PC-9 (cell line): Measurements from ENCODE around the gene SCNM1.

Experiments used
- EZH2 ChIP-seq: fragments of 200-600 bp; sonication (generic); IDR thresholded peaks from 2 replicates; pipeline ENCODE4 v1.8.0; 2017; ENCODE audit warnings: antibody characterized with exemption, low read depth
- TF ChIP-seq, protein P1 (sequence below): fragments of 200-600 bp; sonication (generic); conservative IDR thresholded peaks from 2 replicates; pipeline ENCODE4 v1.6.1; 2017; ENCODE audit warnings: mixed run types, antibody characterized with exemption, mild to moderate bottlenecking, moderate library complexity

DNA sequence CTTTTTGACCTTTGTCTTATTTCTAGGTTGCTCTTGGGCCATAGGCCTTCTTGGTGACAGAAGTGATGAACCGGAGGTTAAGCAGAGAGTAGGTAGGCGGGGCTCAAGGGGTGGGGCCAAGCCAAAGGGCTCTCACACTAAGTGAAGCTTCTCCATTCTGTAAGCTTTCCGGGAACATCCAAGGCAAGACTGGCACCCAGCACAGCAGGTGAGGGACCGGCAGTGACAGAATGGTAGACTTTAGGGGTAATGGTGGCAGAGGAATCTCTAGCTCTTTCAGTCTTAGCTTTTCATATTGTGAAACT, 9.5 kb upstream of the SCNM1 start, which contains the start of gene TNFAIP8L2:
- TF ChIP-seq, protein P1, sequence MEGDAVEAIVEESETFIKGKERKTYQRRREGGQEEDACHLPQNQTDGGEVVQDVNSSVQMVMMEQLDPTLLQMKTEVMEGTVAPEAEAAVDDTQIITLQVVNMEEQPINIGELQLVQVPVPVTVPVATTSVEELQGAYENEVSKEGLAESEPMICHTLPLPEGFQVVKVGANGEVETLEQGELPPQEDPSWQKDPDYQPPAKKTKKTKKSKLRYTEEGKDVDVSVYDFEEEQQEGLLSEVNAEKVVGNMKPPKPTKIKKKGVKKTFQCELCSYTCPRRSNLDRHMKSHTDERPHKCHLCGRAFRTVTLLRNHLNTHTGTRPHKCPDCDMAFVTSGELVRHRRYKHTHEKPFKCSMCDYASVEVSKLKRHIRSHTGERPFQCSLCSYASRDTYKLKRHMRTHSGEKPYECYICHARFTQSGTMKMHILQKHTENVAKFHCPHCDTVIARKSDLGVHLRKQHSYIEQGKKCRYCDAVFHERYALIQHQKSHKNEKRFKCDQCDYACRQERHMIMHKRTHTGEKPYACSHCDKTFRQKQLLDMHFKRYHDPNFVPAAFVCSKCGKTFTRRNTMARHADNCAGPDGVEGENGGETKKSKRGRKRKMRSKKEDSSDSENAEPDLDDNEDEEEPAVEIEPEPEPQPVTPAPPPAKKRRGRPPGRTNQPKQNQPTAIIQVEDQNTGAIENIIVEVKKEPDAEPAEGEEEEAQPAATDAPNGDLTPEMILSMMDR: no peak
- no peak for TF ChIP-seq EZH2
